Measurements from ENCODE around the gene KCNQ1.
A peak's percentile ranks its signal among the peaks of the same experiment; 100 is the strongest.

KCNQ1 gene, protein sequence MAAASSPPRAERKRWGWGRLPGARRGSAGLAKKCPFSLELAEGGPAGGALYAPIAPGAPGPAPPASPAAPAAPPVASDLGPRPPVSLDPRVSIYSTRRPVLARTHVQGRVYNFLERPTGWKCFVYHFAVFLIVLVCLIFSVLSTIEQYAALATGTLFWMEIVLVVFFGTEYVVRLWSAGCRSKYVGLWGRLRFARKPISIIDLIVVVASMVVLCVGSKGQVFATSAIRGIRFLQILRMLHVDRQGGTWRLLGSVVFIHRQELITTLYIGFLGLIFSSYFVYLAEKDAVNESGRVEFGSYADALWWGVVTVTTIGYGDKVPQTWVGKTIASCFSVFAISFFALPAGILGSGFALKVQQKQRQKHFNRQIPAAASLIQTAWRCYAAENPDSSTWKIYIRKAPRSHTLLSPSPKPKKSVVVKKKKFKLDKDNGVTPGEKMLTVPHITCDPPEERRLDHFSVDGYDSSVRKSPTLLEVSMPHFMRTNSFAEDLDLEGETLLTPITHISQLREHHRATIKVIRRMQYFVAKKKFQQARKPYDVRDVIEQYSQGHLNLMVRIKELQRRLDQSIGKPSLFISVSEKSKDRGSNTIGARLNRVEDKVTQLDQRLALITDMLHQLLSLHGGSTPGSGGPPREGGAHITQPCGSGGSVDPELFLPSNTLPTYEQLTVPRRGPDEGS

DNA sequence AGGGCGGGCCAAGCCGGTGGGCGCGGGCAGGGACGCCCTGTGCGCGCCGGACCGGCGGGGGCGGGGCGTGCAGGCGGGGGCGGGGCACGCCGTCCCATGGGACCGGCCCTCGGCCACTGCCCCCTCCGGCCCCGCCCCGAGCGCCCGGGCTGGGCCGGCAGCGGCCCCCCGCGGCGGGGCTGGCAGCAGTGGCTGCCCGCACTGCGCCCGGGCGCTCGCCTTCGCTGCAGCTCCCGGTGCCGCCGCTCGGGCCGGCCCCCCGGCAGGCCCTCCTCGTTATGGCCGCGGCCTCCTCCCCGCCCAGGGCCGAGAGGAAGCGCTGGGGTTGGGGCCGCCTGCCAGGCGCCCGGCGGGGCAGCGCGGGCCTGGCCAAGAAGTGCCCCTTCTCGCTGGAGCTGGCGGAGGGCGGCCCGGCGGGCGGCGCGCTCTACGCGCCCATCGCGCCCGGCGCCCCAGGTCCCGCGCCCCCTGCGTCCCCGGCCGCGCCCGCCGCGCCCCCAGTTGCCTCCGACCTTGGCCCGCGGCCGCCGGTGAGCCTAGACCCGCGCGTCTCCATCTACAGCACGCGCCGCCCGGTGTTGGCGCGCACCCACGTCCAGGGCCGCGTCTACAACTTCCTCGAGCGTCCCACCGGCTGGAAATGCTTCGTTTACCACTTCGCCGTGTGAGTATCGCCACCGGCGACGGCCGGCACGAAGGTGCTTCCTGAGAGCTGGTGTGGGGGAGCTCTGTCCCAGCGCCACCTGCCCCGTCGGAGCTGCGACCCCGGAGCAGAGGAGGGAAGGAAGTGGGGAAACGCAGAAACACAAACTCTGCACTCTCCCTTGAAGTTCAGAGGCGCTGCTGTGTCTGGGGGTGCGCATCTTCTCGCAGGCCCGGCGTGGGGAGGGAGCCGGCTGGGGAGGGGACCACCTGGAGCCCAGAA, at the start of gene KCNQ1:
Gene KCNQ1 (plus strand): TSS at position 188 of the 925 bp plus-strand sequence. CDS start 91 bp downstream, at position 279.
- DNase-seq, result no peak

DNA sequence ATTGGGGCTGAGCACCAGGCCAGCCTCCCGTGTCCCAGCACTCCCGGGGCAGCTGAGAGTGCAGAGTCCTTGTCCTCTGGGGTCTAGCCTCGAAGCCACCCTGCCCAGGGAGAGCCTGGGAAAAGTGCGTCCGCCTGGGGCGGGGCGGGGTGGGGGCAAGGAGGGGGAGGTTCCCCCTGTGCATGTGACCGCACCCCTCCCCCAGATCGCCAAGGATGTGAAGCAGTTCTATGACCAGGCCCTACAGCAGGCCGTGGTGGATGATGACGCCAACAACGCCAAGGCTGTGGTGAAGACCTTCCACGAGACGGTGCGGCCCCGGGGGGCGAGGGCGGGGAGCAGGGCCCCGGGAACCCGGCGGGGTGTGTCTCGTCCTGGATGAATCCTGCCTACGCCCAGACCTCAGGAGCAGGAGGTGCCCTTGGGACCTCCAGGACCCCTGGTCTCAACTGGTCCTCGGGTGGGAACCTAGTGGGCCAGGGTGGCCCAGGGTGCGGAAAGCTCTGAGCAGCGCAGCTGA, 49.5 kb upstream of the KCNQ1 start:
- no peak for DNase-seq

DNA sequence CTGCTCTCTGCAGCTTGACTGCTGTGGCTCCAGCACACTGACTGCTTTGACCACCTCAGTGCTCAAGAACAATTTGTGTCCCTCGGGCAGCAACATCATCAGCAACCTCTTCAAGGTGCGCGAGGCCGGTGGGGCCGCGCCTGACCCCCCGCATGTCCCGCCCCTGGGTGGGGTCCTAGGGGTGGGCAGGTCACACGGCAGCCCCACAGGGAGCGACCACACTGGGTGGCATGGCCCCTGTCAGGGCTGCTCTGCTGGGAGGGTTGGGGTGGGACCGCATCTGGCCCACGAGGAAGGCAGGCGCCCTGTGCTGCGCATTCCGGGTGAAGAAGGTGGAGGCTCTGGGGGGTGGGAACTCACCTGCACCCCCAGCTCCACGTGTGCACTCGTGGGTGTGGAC, 49.0 kb upstream of the KCNQ1 start:
- DNase-seq, result no peak

DNA sequence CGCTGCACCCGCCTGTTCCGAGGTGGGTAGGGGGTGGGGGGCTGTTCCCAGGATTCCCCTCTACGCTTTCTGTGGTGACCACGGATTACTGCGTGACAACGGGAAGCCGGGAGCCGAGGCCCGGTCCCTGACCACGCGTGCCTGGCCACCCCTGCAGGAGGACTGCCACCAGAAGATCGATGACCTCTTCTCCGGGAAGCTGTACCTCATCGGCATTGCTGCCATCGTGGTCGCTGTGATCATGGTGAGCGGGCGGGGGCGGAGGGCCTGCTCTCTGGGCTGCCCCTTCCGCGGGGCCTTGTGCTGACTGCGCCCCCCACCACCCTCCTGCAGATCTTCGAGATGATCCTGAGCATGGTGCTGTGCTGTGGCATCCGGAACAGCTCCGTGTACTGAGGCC, 48.3 kb upstream of the KCNQ1 start:
- DNase-seq, result no peak

DNA sequence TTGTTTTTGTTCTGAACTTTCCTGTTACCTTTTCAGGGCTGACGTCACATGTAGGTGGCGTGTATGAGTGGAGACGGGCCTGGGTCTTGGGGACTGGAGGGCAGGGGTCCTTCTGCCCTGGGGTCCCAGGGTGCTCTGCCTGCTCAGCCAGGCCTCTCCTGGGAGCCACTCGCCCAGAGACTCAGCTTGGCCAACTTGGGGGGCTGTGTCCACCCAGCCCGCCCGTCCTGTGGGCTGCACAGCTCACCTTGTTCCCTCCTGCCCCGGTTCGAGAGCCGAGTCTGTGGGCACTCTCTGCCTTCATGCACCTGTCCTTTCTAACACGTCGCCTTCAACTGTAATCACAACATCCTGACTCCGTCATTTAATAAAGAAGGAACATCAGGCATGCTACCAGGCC, 47.8 kb upstream of the KCNQ1 start:
- no peak for DNase-seq

DNA sequence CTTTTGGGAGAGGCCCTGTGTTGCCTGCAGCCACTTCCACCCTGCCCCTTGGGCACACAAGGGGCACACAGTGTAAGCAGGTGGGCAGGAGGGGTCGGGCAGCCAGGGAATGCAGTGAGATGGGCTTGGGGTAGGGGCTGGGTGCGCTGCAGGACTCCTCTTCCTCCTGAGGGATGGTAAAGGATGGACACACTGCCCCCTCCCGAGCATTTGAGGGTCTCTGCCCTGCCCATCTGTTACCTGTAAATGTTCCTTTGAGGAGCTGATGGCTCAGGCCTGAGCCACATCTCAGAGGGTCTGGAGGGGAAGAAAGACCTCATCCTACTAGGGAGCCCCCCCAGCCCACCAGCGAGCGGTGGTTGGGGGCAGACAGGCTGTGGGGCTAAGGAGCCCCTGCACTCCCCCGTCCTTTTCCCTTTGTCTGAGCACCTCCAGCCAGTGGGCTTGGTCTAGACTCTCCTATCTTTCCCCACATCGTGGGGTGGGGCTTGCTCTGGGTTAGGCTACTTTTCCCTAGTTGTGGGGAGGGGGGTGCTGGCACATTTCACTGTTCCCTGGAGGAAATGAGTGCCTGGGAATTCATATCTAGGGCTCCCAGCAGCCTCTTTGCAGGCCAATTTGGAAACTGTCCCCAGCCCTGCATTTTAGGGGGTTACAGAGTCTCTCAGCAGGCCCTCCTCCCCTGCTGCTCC, 46.0 kb upstream of the KCNQ1 start:
- no peak for DNase-seq

DNA sequence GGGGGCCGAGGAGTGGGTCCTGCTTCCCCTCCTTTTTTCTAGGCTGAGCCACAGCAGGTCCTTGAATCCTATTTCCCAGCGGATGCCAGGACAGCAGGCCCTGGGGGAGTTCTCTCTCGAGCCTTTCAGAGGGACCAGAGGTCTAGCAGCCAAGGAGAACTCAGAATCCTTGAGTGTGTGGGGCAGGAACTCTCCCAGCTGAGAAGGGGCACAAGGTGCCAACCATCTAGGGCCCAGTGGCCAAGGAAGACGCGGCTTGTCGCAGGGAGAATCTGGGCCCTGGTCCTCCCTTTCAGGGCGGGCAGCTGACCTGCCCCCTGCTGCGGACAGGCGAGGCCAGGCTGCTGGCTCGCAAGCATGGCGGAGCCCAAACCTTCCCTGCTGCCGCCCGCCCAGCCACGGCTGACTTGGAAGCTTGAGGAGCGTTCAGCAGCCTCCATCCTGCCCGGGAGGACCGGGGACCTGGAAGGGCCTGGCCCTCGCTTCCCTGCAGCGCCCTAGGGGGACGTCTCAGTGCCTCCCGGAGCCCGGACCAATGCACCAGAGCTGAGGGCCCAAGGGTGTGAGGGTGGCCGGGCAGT, 45.2 kb upstream of the KCNQ1 start:
- DNase-seq, result no peak

DNA sequence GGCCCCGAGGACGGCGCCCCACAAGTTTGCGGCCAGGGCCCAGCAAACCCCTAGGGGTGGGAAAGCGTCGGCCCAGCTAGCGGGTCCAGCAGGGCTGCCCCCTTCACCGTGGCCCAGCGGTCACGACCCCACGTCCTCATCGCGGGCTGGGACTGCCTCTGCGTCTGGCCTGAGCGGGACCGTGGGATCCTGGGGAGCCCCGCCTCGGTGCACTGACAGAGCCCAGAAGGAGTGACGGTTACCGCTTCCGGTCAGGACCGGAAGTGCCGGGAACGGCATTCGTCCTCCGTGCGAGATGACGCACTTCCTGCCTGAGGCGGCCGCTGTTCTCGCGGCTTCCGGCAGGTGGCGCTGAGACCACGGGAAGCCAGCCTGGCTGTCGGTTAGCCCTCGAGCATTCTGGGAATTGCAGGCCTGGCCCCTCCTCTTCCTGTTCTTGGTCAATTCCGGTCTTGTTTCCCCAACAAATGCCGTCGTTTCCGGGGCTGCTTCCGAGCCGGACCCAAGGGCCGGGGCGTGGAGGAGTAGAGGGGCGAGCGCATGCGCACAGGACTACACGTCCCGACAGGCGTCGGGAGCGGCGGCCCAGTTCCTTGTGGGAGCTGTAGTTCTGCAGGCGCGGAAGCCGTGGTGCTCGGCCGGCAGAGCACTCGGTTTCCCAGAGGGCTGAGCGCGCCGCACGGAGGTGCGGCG, 44.6 kb upstream of the KCNQ1 start, which contains the start of gene TSSC4:
Gene TSSC4 (plus strand): TSS at position 682 of the 693 bp plus-strand sequence. CDS start 1,884 bp downstream, outside the sequence.
- peak; percentile 100 for DNase-seq

DNA sequence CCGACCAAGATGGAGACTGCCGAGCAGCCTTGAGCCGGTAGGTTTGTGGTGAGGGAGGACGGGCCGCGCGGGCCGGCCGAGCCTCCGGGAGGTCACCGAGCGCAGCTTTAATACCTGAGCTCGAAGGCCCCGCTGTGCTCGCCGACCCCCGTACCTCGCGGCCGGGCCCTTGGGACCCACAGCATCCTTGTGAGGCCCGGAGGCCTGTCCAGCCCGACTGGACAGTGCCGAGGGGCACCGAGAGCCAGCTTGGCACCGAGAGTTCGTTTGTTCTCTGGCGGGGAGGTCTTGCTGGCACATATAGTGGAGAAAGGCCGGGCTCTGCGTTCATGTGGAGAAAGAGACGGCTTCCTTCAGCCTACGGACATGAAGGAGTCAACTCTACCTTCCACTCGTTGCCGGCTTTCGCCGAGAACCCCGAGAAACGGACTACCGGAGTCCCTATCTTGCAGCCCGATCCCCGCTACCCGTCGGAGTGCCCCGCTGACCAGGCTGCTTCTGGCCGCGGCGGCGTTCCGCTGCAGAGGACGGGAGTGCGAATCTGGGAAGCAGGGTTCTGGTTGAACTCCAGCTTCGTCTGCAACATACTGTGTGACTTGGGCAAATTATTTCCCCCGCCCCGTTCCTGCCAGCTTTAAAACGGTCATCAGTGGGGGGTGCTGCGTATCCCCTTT, 43.9 kb upstream of the KCNQ1 start:
- no peak for DNase-seq

DNA sequence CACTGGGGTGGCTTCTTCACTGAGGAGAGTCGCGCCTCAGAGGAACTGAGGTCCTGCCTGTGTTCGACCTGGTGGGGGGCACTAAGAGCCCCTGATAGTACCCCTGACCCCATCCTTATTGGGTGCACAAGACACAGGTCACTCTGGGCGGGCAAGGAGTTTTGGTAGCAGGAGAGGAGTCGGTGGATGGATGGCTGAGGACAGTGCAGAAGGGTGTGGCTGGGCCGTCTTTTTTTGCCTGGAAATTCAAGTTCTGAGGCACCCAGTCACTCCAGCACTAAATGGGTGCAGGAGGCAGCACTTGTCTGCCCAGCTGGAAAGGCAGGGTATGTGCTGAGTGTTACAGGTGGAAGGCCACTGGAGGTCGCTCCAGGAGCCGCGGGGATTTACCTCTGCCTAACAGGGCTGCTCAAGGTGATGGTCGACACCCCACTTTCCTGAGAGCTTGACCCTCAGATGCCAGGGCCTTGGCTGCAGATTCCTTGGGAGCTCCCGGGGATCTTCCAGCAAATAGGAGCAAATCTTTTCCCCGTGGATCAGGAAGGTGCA, 43.3 kb upstream of the KCNQ1 start:
- DNase-seq, result no peak

DNA sequence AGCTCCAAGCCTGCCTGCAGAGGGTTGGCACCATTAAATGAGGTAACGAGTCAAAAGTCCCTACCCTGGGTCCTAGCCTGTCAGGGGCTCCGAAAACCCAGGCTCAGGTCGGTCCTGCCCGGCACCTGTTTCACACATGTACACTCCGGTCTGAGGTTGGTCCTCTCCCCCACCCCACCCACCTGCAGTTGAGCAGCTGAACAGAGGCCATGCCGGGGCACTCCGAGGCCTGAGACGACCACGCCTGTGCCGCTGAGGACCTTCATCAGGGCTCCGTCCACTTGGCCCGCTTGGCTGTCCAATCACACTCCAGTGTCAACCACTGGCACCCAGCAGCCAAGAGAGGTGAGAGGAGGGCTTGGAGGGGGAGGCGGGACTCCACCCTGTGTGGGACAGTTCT, 42.7 kb upstream of the KCNQ1 start:
- no peak for DNase-seq

DNA sequence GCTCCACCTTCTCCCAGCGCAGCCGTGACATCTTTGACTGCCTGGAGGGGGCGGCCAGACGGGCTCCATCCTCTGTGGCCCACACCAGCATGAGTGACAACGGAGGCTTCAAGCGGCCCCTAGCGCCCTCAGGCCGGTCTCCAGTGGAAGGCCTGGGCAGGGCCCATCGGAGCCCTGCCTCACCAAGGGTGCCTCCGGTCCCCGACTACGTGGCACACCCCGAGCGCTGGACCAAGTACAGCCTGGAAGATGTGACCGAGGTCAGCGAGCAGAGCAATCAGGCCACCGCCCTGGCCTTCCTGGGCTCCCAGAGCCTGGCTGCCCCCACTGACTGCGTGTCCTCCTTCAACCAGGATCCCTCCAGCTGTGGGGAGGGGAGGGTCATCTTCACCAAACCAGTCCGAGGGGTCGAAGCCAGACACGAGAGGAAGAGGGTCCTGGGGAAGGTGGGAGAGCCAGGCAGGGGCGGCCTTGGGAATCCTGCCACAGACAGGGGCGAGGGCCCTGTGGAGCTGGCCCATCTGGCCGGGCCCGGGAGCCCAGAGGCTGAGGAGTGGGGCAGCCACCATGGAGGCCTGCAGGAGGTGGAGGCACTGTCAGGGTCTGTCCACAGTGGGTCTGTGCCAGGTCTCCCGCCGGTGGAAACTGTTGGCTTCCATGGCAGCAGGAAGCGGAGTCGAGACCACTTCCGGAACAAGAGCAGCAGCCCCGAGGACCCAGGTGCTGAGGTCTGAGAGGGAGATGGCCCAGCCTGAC, 41.7 kb upstream of the KCNQ1 start:
- no peak for DNase-seq

DNA sequence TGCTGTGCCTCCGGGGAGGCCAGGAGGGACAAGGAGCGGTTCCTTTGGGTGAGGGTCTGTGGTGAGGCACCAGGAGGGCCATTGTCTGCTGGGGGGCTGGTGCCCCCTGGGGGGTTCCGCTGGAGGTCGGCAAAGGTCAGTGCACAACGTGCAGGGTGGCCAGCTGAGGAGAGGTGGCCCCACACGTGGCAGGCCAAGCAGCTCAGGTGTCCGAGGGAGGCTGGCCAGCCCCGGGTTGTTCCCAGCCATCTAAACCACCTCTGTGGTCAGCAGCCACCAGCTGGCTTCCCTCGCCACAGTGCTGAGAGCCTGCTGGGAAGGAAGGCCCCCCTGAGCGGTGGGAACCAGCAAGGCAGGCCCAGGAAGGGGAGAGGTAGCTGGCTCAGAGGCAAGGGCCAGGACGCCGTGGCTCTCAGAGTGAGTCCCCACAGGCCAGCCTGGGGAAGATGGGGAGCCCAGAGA, 40.0 kb upstream of the KCNQ1 start:
- no peak for DNase-seq

DNA sequence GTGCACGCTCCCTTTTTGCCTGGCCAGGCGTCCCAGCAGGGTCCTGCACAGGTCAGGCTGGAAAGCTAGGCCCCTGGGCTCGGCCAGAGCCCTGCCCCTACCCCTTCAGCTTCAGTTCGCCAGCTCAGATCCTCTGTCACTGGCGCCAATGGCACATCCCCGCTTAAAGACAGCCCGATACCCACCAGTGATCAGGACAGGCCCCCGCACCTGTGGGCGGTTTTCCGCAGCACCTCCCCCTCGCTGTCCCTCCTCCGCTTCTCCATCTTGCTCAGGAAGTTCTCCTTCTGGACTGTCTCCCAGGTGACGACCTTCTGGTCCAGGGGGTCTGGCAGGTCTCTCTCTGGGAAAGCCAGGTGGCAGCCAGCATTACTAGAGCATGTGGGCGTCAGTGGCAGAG, 38.4 kb upstream of the KCNQ1 start:
- no peak for DNase-seq

DNA sequence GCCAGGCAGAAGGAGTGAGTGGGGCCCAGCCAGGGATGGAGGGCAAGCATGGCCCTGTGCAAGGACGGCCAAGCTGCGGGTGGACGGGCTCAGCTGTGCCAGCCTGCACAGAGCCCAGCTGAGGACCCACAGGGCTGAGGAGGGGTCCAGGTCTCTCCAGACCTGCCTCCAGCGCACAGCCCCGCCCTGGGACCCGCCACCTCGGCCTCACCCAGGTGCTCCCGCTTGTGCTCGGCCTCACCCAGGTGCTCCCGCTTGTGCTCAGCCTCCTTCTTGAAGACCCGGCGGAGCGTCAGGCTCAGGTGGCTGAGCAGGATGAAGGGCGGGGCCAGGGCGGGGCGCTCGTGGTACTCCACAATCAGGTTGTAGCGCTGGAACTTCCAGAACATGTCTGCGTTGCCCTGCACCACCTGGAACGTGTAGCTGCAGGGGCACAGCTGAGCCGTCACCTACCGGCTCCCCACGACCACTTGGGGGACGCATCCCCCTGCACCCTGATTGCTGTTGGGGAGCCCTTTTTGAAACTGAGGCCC, 37.9 kb upstream of the KCNQ1 start:
- DNase-seq, result no peak

DNA sequence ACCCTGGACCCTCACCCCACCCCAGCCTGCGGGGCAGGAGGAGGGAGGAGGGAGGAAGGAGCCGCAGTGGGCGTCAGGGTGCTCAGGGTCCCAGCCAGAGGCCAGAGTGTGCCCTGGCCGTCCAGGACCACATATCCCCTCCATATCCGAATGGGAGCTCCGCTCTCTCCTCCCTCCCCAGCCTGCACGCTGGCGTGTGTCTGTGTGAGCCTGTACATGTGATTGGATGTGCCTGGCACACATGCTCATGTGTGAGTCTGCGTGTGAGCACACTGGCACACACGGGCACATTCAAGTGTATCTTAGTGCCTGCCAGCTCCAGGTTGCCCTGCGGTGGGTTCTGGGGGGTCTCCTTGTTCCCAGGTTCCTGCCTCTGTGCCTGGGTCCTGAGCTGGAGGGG, 36.1 kb upstream of the KCNQ1 start:
- no peak for DNase-seq

DNA sequence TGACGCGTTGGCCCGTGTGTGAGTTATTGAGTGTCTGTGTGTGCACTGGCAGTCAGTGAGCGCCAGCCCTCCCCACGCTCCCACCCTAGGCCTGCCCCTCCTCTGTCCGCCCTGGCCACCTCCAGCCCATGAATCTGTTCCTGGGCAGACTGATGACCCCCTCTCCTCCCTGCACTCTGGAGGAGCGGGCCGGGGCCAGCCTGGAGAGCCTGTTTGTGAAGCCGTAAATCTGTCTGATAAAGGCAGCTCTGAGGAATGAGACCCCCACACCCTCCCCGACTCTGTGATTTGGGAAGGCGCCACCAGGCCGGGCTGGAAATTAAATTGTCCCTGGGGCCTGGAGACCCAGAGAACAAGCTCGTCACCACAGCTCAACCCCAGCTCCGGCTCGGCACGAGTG, 35.7 kb upstream of the KCNQ1 start:
- DNase-seq, result no peak

DNA sequence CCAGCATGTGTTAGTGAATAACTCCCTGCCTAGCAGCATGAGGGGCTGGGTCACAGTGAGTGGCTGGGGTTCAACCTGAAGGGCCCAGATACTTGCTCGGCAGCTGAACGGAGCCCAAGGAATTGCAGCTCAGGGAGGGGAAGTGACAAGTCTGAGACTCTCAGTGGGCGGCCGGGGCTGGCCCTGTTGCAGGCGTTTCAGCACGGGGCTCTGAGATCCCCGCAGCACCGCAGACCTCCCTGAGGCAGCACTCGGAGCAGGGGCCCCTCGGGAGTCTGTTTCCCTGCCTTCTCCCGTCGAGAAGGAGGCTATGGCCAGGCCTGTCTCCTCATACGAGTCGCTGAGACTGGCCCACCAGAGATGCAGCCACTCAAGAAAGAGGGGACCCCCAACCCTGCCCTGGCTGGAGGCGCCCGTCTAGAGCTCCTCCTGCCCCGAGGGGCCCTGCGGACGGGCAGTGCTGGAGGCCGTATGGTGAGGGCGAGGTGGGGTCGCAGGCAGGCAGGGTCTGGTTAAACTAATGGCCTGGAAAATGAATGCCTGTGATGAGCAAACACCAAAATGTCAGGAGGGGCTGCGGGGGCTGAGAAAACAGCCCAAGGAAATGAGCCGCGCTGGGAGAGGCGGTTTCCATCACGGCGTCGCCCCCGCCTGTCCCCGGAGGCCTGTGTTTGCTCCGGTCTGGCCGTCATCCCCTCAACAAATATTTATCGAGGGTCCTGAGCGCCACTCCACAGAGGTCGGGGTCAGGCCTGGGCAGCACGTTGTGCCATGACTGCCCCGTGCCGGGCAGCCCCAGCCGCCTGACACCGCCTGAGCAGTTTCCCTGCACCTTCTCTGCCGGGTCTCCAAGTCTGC, 35.0 kb upstream of the KCNQ1 start:
- peak; percentile 38 for DNase-seq

Data from right hindlimb (tissue), 1 donor.